A673 (cell line): ENCODE measurements around the gene BCL7A. TPM values are rescaled to one million over a fixed set of nuclear protein-coding genes. Genes with fewer than 3 reads are reported as not detected.

Source experiments
- BruUV-seq: library from RNA; stranded (reverse); fragments of 400-500 nt; replicated peaks from 2 replicates; lab custom pipeline; 2021; lab: Mats Ljungman, UMichigan
- CTCF ChIA-PET: fragments of 300-600 bp; sonication (Branson Sonifier 250); formaldehyde crosslinking; loops from one replicate; lab custom pipeline; 2022; ENCODE audit warnings: antibody characterized with exemption; lab: Charles Lee
- POLR2A ChIA-PET: fragments of 300-600 bp; sonication (Branson Sonifier 250); formaldehyde crosslinking; loops from one replicate; lab custom pipeline; 2022; ENCODE audit warnings: antibody characterized with exemption; ENCODE audit not compliant: low non-redundant PET; lab: Charles Lee
- DNase-seq: peaks from one replicate; pipeline ENCODE4 v3.0.0-alpha.2; 2015; ENCODE audit warnings: low spot score
- H3K27ac ChIP-seq: fragments of 200-600 bp; sonication (generic); 2 replicates; pipeline ENCODE4 v1.5.1; 2016; ENCODE audit warnings: mixed run types, low read depth, mild to moderate bottlenecking, mixed read lengths, antibody characterized with exemption, low read length; ENCODE audit not compliant: poor library complexity, severe bottlenecking
- H3K27me3 ChIP-seq: fragments of 200-600 bp; sonication (generic); replicated peaks from 2 replicates; pipeline ENCODE4 v1.6.1; 2017; ENCODE audit warnings: mixed run types, low read depth, mild to moderate bottlenecking, mixed read lengths, antibody characterized with exemption, low read length; ENCODE audit not compliant: insufficient read depth, poor library complexity
- H3K36me3 ChIP-seq: fragments of 200-600 bp; sonication (generic); 2 replicates; pipeline ENCODE4 v1.6.1; 2016; ENCODE audit warnings: mixed run types, mild to moderate bottlenecking, mixed read lengths, antibody characterized with exemption, low read length; ENCODE audit not compliant: insufficient read depth, poor library complexity, severe bottlenecking
- H3K4me1 ChIP-seq: fragments of 200-600 bp; sonication (generic); 2 replicates; pipeline ENCODE4 v1.6.1; 2017; ENCODE audit warnings: mixed run types, mild to moderate bottlenecking, mixed read lengths, antibody characterized with exemption, low read length; ENCODE audit not compliant: insufficient read depth, poor library complexity, severe bottlenecking
- H3K4me3 ChIP-seq: fragments of 200-600 bp; sonication (generic); 2 replicates; pipeline ENCODE4 v1.5.1; 2016; ENCODE audit warnings: low read depth, mixed run types, mild to moderate bottlenecking, mixed read lengths, low read length; ENCODE audit not compliant: poor library complexity, severe bottlenecking
- H3K9me3 ChIP-seq: fragments of 200-600 bp; sonication (generic); 2 replicates; pipeline ENCODE4 v1.6.1; 2016; ENCODE audit warnings: mixed run types, low read depth, mild to moderate bottlenecking, mixed read lengths, antibody characterized with exemption, low read length; ENCODE audit not compliant: poor library complexity, severe bottlenecking
- CTCF ChIP-seq: fragments of 300-800, 200-600 bp; sonication (generic); conservative IDR thresholded peaks from 2 replicates; pipeline ENCODE4 v1.5.1; 2017; ENCODE audit warnings: low read depth, mild to moderate bottlenecking, antibody characterized with exemption, low read length, moderate library complexity, mixed read lengths
- EZH2 ChIP-seq: fragments of 200-600 bp; sonication (generic); IDR thresholded peaks from 2 replicates; pipeline ENCODE4 v1.6.1; 2017; ENCODE audit warnings: borderline replicate concordance, low read depth, mild to moderate bottlenecking, mixed read lengths, antibody characterized with exemption, low read length; ENCODE audit not compliant: poor library complexity, severe bottlenecking
- intact Hi-C: fragments of 100-400 bp; cut with micrococcal nuclease; formaldehyde crosslinking; loops from one replicate; pipeline ENCODE4 v1.10.0; 2022; ENCODE audit not compliant: unreplicated experiment
- total RNA-seq: library from RNA; stranded (reverse); gene quantifications from 2 replicates; pipeline ENCODE4 v1.2.3, GENCODE V29; 2021

BCL7A gene
- total RNA-seq, 1 experiment from 2014 or later, result 40.7 TPM

- ChIA-PET CTCF (no interaction called here), POLR2A (no interaction called here)
- no peaks in the 10 kb centered on the region for H3K27me3 ChIP-seq
- no peaks in the 10 kb centered on the region for H3K36me3 ChIP-seq
- BruUV-seq, result no TSS peak
- TF ChIP-seq CTCF (no peak), EZH2 (no peak)
- H3K9me3 ChIP-seq, result no peaks in the 10 kb centered on the region
- H3K4me1 ChIP-seq, result no peaks in the 10 kb centered on the region
- DNase-seq, result no peak
- H3K4me3 ChIP-seq, result no peak overlapping the region
- intact Hi-C loops, result no loop called here
- no peak overlapping the region for H3K27ac ChIP-seq
These were observed 8.5 kb upstream of the BCL7A start for GRCh38 chr12:122013136-122013535.

- no TSS peak for BruUV-seq
- H3K9me3 ChIP-seq, result no peaks in the 10 kb centered on the region
These were observed 7.7 kb upstream of the BCL7A start for GRCh38 chr12:122013791-122014590.

GRCh38 chr12:122014781-122015180 is 6.9 kb upstream of the BCL7A start:
- CTCF ChIA-PET, result no interaction called here
- H3K4me1 ChIP-seq, result no peaks in the 10 kb centered on the region
- H3K36me3 ChIP-seq, result no peaks in the 10 kb centered on the region
- intact Hi-C loops, result no loop called here
- no peaks in the 10 kb centered on the region for H3K27me3 ChIP-seq
- POLR2A ChIA-PET, result no interaction called here
- no peak overlapping the region for H3K4me3 ChIP-seq
- no peak for DNase-seq
- no peak overlapping the region for H3K27ac ChIP-seq
- BruUV-seq, result no TSS peak
- H3K9me3 ChIP-seq, result no peaks in the 10 kb centered on the region
- TF ChIP-seq CTCF, result no peak
- no peak for TF ChIP-seq EZH2

More at GRCh38 chr12:122013791-122014590, 7.7 kb upstream of the BCL7A start:
- H3K4me3 ChIP-seq, result no peak overlapping the region
- no peaks in the 10 kb centered on the region for H3K36me3 ChIP-seq
- POLR2A ChIA-PET, result no interaction called here
- TF ChIP-seq CTCF (no peak), EZH2 (no peak)
- intact Hi-C loops, result no loop called here
- DNase-seq, result no peak
- CTCF ChIA-PET, result no interaction called here
- H3K27me3 ChIP-seq, result no peaks in the 10 kb centered on the region
- no peaks in the 10 kb centered on the region for H3K4me1 ChIP-seq
- H3K27ac ChIP-seq, result no peak overlapping the region
